Common myeloid progenitor, CD34-positive (primary cell): ENCODE data around the gene ANKRD27.

Source experiments
- CTCF ChIA-PET: fragments of 350-600 bp; sonication (Branson Sonifier 250); formaldehyde crosslinking; loops from one replicate; lab custom pipeline; 2021; ENCODE audit warnings: antibody characterized with exemption; lab: Charles Lee
- POLR2A ChIA-PET: fragments of 350-600 bp; sonication (Branson Sonifier 250); formaldehyde crosslinking; loops from one replicate; lab custom pipeline; 2021; ENCODE audit warnings: antibody characterized with exemption; lab: Charles Lee
- DNase-seq, 3 donors: peaks; one replicate each; pipeline versions ENCODE4 v3.0.0 to v3.0.0-alpha.2; 2013
- H3K27ac ChIP-seq, 2 experiments: 1 replicate in 1 of 2; 2 replicates in 1 of 2; pipeline ENCODE4 v1.7.0; 2013; ENCODE audit warnings: inconsistent platforms in 2 of 2, low read length in 2 of 2, mild to moderate bottlenecking in 2 of 2, low read depth in 1 of 2, moderate library complexity in 1 of 2; ENCODE audit not compliant: severe bottlenecking in 2 of 2, insufficient read depth in 1 of 2, poor library complexity in 1 of 2
- H3K27me3 ChIP-seq, 5 experiments: replicated peaks in 2 of 5; 1 replicate in 3 of 5; 2 replicates in 2 of 5; pipeline versions ENCODE4 v1.6.1 to v1.7.0; 2013; ENCODE audit warnings: low read length in 4 of 5, mild to moderate bottlenecking in 2 of 5, moderate library complexity in 2 of 5, inconsistent platforms in 1 of 5; ENCODE audit not compliant: insufficient read depth in 5 of 5, control insufficient read depth in 4 of 5
- H3K36me3 ChIP-seq, 4 experiments: 1 replicate in 2 of 4; 2 replicates in 2 of 4; pipeline versions ENCODE4 v1.6.1 to v1.7.0; 2013; ENCODE audit warnings: low read length in 3 of 4, control low read depth in 1 of 4, mild to moderate bottlenecking in 1 of 4; ENCODE audit not compliant: control insufficient read depth in 4 of 4, insufficient read depth in 4 of 4
- H3K4me1 ChIP-seq, 4 experiments: 1 replicate in 3 of 4; 2 replicates in 1 of 4; pipeline versions ENCODE4 v1.6.1 to v1.7.1; 2013; ENCODE audit warnings: low read length in 3 of 4, mild to moderate bottlenecking in 3 of 4, control low read depth in 1 of 4, inconsistent platforms in 1 of 4, moderate library complexity in 1 of 4; ENCODE audit not compliant: control insufficient read depth in 4 of 4, insufficient read depth in 4 of 4; ENCODE audit errors: control extremely low read depth in 1 of 4
- H3K4me3 ChIP-seq, 7 experiments: 1 replicate in 4 of 7; 2 replicates in 3 of 7; pipeline versions ENCODE4 v1.5.1 to v1.7.0; 2013; ENCODE audit warnings: mild to moderate bottlenecking in 7 of 7, low read length in 6 of 7, moderate library complexity in 6 of 7, inconsistent platforms in 2 of 7, low read depth in 2 of 7, control low read depth in 1 of 7; ENCODE audit not compliant: insufficient read depth in 4 of 7, control insufficient read depth in 1 of 7; ENCODE audit errors: extremely low read depth in 1 of 7
- H3K9me3 ChIP-seq, 5 experiments: 1 replicate in 4 of 5; 2 replicates in 1 of 5; pipeline versions ENCODE4 v1.6.1 to v1.7.1; 2013; ENCODE audit warnings: low read length in 4 of 5, mild to moderate bottlenecking in 2 of 5, inconsistent platforms in 1 of 5, low read depth in 1 of 5, moderate library complexity in 1 of 5; ENCODE audit not compliant: control insufficient read depth in 4 of 5, insufficient read depth in 2 of 5; ENCODE audit errors: control extremely low read depth in 1 of 5
- WGBS: methylation state at CpG from one replicate; pipeline ENCODE4 v1.1.5; 2013; ENCODE audit not compliant: insufficient coverage; 5-methylcytosine and 5-hydroxymethylcytosine counted together

The ANKRD27 gene

GRCh38 chr19:32619051-32619685 is 55.8 kb downstream of the ANKRD27 start:
- Histone ChIP-seq H3K27me3 (no peaks in the 10 kb centered on the region), H3K4me3 (no peak overlapping the region), H3K27ac (no peak overlapping the region), H3K36me3 (peaks cover 32 to 88% (median 76%) of the 10 kb centered on the region in 4 experiments), H3K9me3 (peaks cover 0 to 3% (median 0%) of the 10 kb centered on the region in 5 experiments), H3K4me1 (no peaks in the 10 kb centered on the region)
- POLR2A ChIA-PET: no interaction called here
- no peak for DNase-seq
- WGBS: 92% methylated on average over 18 of the region's 23 CpGs
- CTCF ChIA-PET: interaction anchor here (1.2 kb wide), 1 partner anchor 19 kb away, joined by 3 read pairs; no protein-coding TSS in a partner anchor

DNA sequence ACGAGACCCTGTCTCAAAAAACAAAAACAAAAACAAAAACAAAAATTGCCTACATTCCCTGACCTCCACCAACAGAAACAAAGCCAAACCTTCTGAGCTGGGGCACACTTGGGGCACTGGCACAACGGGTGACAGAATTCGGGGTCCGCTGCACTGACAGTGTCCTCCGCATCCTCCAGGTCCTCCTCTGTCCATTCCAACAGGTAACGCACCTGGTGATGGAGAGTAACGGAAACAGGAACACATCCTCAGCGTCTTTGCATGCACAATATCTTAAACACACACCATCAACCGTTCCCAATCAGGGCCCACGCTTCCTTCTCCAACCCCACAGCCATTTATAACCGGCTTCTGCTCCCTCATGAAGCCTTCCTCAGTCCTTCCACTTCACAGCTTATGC is 59.4 kb downstream of the ANKRD27 start:
- H3K27me3 ChIP-seq: no peaks in the 10 kb centered on the region
- DNase-seq: no peak
- H3K9me3 ChIP-seq: peaks cover 0 to 12% (median 0%) of the 10 kb centered on the region in 5 experiments
- peaks cover 35 to 87% (median 69%) of the 10 kb centered on the region in 4 experiments for H3K36me3 ChIP-seq
- H3K4me1 ChIP-seq: no peaks in the 10 kb centered on the region
- no peak overlapping the region for H3K4me3 ChIP-seq
- WGBS: 88% methylated on average over 9 of the region's 11 CpGs
- no peak overlapping the region for H3K27ac ChIP-seq
- ChIA-PET CTCF (no interaction called here), POLR2A (no interaction called here)

- H3K4me3 ChIP-seq: no peak overlapping the region
- H3K4me1 ChIP-seq: no peaks in the 10 kb centered on the region
- no peak for DNase-seq
- H3K27ac ChIP-seq: no peak overlapping the region
- no peaks in the 10 kb centered on the region for H3K27me3 ChIP-seq
- CTCF ChIA-PET: no interaction called here
- 97% methylated on average over 5 of the region's 7 CpGs for WGBS
- peaks cover 0 to 12% (median 0%) of the 10 kb centered on the region in 5 experiments for H3K9me3 ChIP-seq
- POLR2A ChIA-PET: no interaction called here
- H3K36me3 ChIP-seq: peaks cover 35 to 83% (median 65%) of the 10 kb centered on the region in 4 experiments
Observed at GRCh38 chr19:32614916-32615315, 60.1 kb downstream of the ANKRD27 start.

DNA sequence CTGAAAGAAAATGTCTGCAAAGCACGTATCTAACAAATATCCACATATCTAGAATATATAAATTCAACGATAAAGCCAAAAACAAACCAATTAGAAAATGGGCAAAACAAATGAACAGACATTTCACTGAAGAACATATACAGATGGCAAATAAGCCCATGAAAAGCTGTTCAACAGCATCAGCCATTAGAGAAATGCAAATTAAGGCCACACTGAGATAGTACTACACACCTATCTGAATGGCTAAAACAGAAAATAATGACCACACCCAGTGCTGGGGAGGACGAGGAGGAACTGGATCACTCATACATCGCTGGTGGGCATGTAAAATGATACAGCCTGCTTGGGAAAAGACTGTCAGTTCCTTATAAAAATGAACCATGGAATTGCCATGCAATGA is 62.0 kb downstream of the ANKRD27 start:
- CTCF ChIA-PET: no interaction called here
- 92% methylated on average over 3 of the region's 4 CpGs for WGBS
- POLR2A ChIA-PET: no interaction called here

DNA sequence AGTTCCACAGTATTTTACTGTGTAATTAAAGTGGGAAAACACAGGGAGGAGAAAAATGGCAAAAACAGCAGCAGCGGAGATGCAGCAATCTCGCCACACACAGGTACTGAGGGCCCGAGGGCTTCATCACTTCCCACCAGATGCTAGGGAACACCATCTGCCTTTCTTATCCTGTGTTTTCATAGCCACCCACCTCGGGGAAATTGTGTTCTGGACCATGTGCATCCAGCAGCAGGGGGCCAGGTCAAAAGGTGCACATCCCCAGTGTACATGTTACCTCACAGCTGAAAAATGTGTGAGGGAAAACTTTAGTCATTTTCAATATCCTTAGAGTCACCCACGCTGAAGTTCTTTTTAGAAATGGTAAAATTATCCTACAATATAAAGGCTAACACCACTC is 63.8 kb downstream of the ANKRD27 start:
- H3K27ac ChIP-seq: no peak overlapping the region
- ChIA-PET POLR2A (no interaction called here), CTCF (interaction anchor here (1.2 kb wide), 1 partner anchor 8 kb away, joined by 4 read pairs; no protein-coding TSS in a partner anchor)
- 94% methylated on average over 3 of the region's 5 CpGs for WGBS
- H3K9me3 ChIP-seq: peaks cover 0 to 12% (median 0%) of the 10 kb centered on the region in 5 experiments
- H3K36me3 ChIP-seq: peaks cover 37 to 79% (median 60%) of the 10 kb centered on the region in 4 experiments
- no peak overlapping the region for H3K4me3 ChIP-seq
- no peaks in the 10 kb centered on the region for H3K27me3 ChIP-seq
- no peak for DNase-seq
- no peaks in the 10 kb centered on the region for H3K4me1 ChIP-seq

More for the DNA sequence above, 62.0 kb downstream of the ANKRD27 start:
- no peaks in the 10 kb centered on the region for H3K27me3 ChIP-seq
- H3K36me3 ChIP-seq: peaks cover 38 to 75% (median 57%) of the 10 kb centered on the region in 4 experiments
- no peak overlapping the region for H3K4me3 ChIP-seq
- H3K27ac ChIP-seq: no peak overlapping the region
- H3K9me3 ChIP-seq: peaks cover 0 to 12% (median 0%) of the 10 kb centered on the region in 5 experiments
- DNase-seq: no peak
- H3K4me1 ChIP-seq: no peaks in the 10 kb centered on the region

GRCh38 chr19:32607479-32607878 is 67.5 kb downstream of the ANKRD27 start:
- ChIA-PET POLR2A (no interaction called here), CTCF (no interaction called here)
- no peaks in the 10 kb centered on the region for H3K27me3 ChIP-seq
- H3K27ac ChIP-seq: no peak overlapping the region
- no peaks in the 10 kb centered on the region for H3K4me1 ChIP-seq
- H3K36me3 ChIP-seq: peaks cover 25 to 71% (median 51%) of the 10 kb centered on the region in 4 experiments
- DNase-seq: no peak
- H3K4me3 ChIP-seq: no peak overlapping the region
- H3K9me3 ChIP-seq: peaks cover 0 to 3% (median 0%) of the 10 kb centered on the region in 5 experiments
- WGBS: 98% methylated on average over 19 of the region's 20 CpGs

GRCh38 chr19:32606289-32606688 is 68.7 kb downstream of the ANKRD27 start:
- Histone ChIP-seq H3K27me3 (no peaks in the 10 kb centered on the region), H3K4me3 (no peak overlapping the region), H3K36me3 (peaks cover 20 to 73% (median 51%) of the 10 kb centered on the region in 4 experiments), H3K27ac (no peak overlapping the region), H3K9me3 (no peaks in the 10 kb centered on the region), H3K4me1 (no peaks in the 10 kb centered on the region)
- no peak for DNase-seq
- ChIA-PET CTCF (no interaction called here), POLR2A (no interaction called here)
- WGBS: 87% methylated on average over 13 of the region's 15 CpGs
